Testis (tissue), 3 donors: Measurements from ENCODE around the gene CTBS. TPM values are rescaled to one million over a fixed set of nuclear protein-coding genes. Genes with fewer than 3 reads are reported as not detected.

Experiments used
- DNase-seq: peaks from one replicate; pipeline ENCODE4 v3.0.0-alpha.2; 2019
- H3K27ac ChIP-seq, 2 donors: fragments of 200-600 bp; sonication (generic); one replicate each; pipeline ENCODE4 v1.5.1; 2019
- H3K27me3 ChIP-seq: fragments of 200-600 bp; sonication (generic); one replicate; pipeline ENCODE4 v1.5.1; 2019
- H3K36me3 ChIP-seq: fragments of 200-600 bp; sonication (generic); one replicate; pipeline ENCODE4 v1.5.1; 2017; ENCODE audit warnings: low read depth; ENCODE audit errors: missing control alignments
- H3K4me1 ChIP-seq: fragments of 200-600 bp; sonication (generic); one replicate; pipeline ENCODE4 v1.5.1; 2019
- H3K4me3 ChIP-seq, 2 donors: fragments of 200-600 bp; sonication (generic); one replicate each; pipeline ENCODE4 v1.5.1; 2017 to 2019
- H3K9me3 ChIP-seq: fragments of 200-600 bp; sonication (generic); one replicate; pipeline ENCODE4 v1.5.1; 2017
- CTCF ChIP-seq, 3 experiments: fragments of 450-650 bp in 2 of 3; fragments of 200-600 bp in 1 of 3; sonication (generic) in 1 of 3; IDR thresholded peaks; one replicate each; pipeline ENCODE4 v1.5.1; 2016 to 2019; ENCODE audit warnings: antibody characterized with exemption in 3 of 3, mild to moderate bottlenecking in 2 of 3, moderate library complexity in 1 of 3
- POLR2A ChIP-seq: fragments of 450-650 bp; IDR thresholded peaks from one replicate; pipeline ENCODE4 v1.6.1; 2017; ENCODE audit warnings: antibody characterized with exemption, mild to moderate bottlenecking, moderate library complexity
- WGBS, 2 donors: methylation state at CpG; one replicate each; pipeline ENCODE4 v1.1.5; 2018; 5-methylcytosine and 5-hydroxymethylcytosine counted together
- intact Hi-C: fragments of 100-400 bp; cut with DNase I; formaldehyde crosslinking; loops from one replicate; pipeline ENCODE4 v1.15.1; 2023; ENCODE audit warnings: low total_unique reads
- polyA plus RNA-seq: library from polyadenylated mRNA; stranded (reverse); fragments of 350-450 nt; fragmentation: Illumina TruSeq; extraction: RNeasy Lipid Tissue Mini Kit (QIAGEN cat#74804); gene quantifications from one replicate; pipeline ENCODE4 v1.2.3, GENCODE V29; 2014; ENCODE audit warnings: low read depth, low replicate concordance; ENCODE audit not compliant: insufficient read depth
- total RNA-seq, 2 donors: library from RNA; depleted of rRNA; stranded (reverse); fragments of >200 nt; gene quantifications; one replicate each; pipeline ENCODE4 v1.2.3, GENCODE V29; 2016

CTBS gene
- total and polyA plus RNA-seq, 3 donors from 2014 or later, result 9.9 to 17.8 (median 12.9) TPM

- Histone ChIP-seq H3K9me3 (no peaks in the 10 kb centered on the region), H3K27me3 (no peaks in the 10 kb centered on the region), H3K4me3 (no peak overlapping the region), H3K27ac (no peak overlapping the region), H3K36me3 (no peaks in the 10 kb centered on the region), H3K4me1 (peaks cover 23% of the 10 kb centered on the region)
- DNase-seq, result no peak
- intact Hi-C loops, result no loop called here
- TF ChIP-seq POLR2A (no peak), CTCF (IDR thresholded peaks at IDR 0.05) (no peak)
Observed at GRCh38 chr1:84569216-84569615, 5.0 kb downstream of the CTBS start.

- WGBS, 2 donors, result 77 to 83% methylated on average over 2 of the region's 2 CpGs
- no peak for TF ChIP-seq POLR2A
- no peak for TF ChIP-seq CTCF (IDR thresholded peaks at IDR 0.05)
- no peaks in the 10 kb centered on the region for H3K27me3 ChIP-seq
- no peaks in the 10 kb centered on the region for H3K9me3 ChIP-seq
- no peak overlapping the region for H3K4me3 ChIP-seq
- H3K36me3 ChIP-seq, result no peaks in the 10 kb centered on the region
- no peak for DNase-seq
- no peaks in the 10 kb centered on the region for H3K4me1 ChIP-seq
- intact Hi-C loops, result no loop called here
- no peak overlapping the region for H3K27ac ChIP-seq
Observed at GRCh38 chr1:84550826-84551225, 23.4 kb downstream of the CTBS start.

- H3K9me3 ChIP-seq, result no peaks in the 10 kb centered on the region
- no peaks in the 10 kb centered on the region for H3K4me1 ChIP-seq
- no peak for DNase-seq
- intact Hi-C loops, result no loop called here
- TF ChIP-seq CTCF (IDR thresholded peaks at IDR 0.05) (no peak), POLR2A (no peak)
- no peaks in the 10 kb centered on the region for H3K36me3 ChIP-seq
- no peak overlapping the region for H3K27ac ChIP-seq
- WGBS, 2 donors, result 87 to 95% methylated on average over 4 of the region's 4 CpGs
- H3K4me3 ChIP-seq, result no peak overlapping the region
- no peaks in the 10 kb centered on the region for H3K27me3 ChIP-seq
Observed at GRCh38 chr1:84541679-84542078, 32.6 kb downstream of the CTBS start.

GRCh38 chr1:84540759-84541158 is 33.5 kb downstream of the CTBS start:
- WGBS, 2 donors, result 16 to 48% methylated on average over 1 of the region's 1 CpG
- Histone ChIP-seq H3K4me1 (no peaks in the 10 kb centered on the region), H3K9me3 (no peaks in the 10 kb centered on the region), H3K4me3 (no peak overlapping the region), H3K27me3 (no peaks in the 10 kb centered on the region), H3K36me3 (no peaks in the 10 kb centered on the region), H3K27ac (no peak overlapping the region)
- intact Hi-C loops, result no loop called here
- no peak for TF ChIP-seq CTCF (IDR thresholded peaks at IDR 0.05)
- TF ChIP-seq POLR2A, result no peak
- no peak for DNase-seq

GRCh38 chr1:84539972-84540371 is 34.3 kb downstream of the CTBS start:
- no peaks in the 10 kb centered on the region for H3K27me3 ChIP-seq
- WGBS, 2 donors, result 91 to 93% methylated on average over 3 of the region's 3 CpGs
- H3K27ac ChIP-seq, result no peak overlapping the region
- no peaks in the 10 kb centered on the region for H3K9me3 ChIP-seq
- no peak for DNase-seq
- no peak overlapping the region for H3K4me3 ChIP-seq
- no peaks in the 10 kb centered on the region for H3K36me3 ChIP-seq
- H3K4me1 ChIP-seq, result no peaks in the 10 kb centered on the region
- TF ChIP-seq POLR2A, result no peak
- intact Hi-C loops, result no loop called here
